Motor neuron (in vitro differentiated cells): ENCODE measurements around the gene KCNQ4. TPM values are rescaled to one million over a fixed set of nuclear protein-coding genes. Genes with fewer than 3 reads are reported as not detected.
A peak's percentile ranks its signal among the peaks of the same experiment; 100 is the strongest.

Source experiments
- ATAC-seq, 8 experiments: fragments of 200-7000 bp; cut with Tn5 transposase; replicated peaks in 6 of 8; 2 replicates each; pipeline ENCODE4 v1.8.0; 2021; ENCODE audit warnings: mild to moderate bottlenecking in 8 of 8, moderate library complexity in 8 of 8
- H3K27ac ChIP-seq, 2 donors: fragments of 250-450 bp; sonication (Bioruptor Pico); 2 replicates each; pipeline ENCODE4 v1.9.0; 2021; ENCODE audit warnings: antibody characterized with exemption in 2 of 2, mild to moderate bottlenecking in 2 of 2, moderate library complexity in 1 of 2
- H3K4me1 ChIP-seq, 2 donors: fragments of 250-450 bp; sonication (Bioruptor Pico); replicated peaks in 1 of 2; 2 replicates each; pipeline ENCODE4 v1.6.1; 2021; ENCODE audit warnings: antibody characterized with exemption in 2 of 2, mild to moderate bottlenecking in 2 of 2, moderate library complexity in 1 of 2
- H3K4me3 ChIP-seq, 5 donors: fragments of 250-450 bp; sonication (Bioruptor Pico); 2 replicates each; pipeline ENCODE4 v1.9.0; 2021; ENCODE audit warnings: antibody characterized with exemption in 5 of 5, mild to moderate bottlenecking in 5 of 5, moderate library complexity in 4 of 5
- WGBS, 10 experiments: fragments of 450-650 bp; shearing (Covaris generic); methylation state at CpG; one replicate each; pipeline ENCODE4 v1.0.0; 2022; 5-methylcytosine and 5-hydroxymethylcytosine counted together
- in situ Hi-C, 9 experiments: fragments of 400-800 bp; cut with MboI; loops; one replicate each; pipeline ENCODE4 v1.15.0; 2021; ENCODE audit warnings: low sequenced_read_pairs in 9 of 9, low pct_unique_long_range_greater_than_20kb in 2 of 9; ENCODE audit not compliant: unreplicated experiment in 9 of 9
- total RNA-seq, 8 experiments: library from RNA; unstranded; fragments of 300-600 nt; gene quantifications; 2 replicates each; pipeline versions ENCODE4 v1.2.3 to v1.2.4, GENCODE V29; 2022

The KCNQ4 gene
- total RNA-seq, 8 experiments from 2014 or later: 0.22 to 4.6 (median 0.53) TPM

GRCh38 chr1:40838045-40838979 lies 54.7 kb downstream of the KCNQ4 start:
- WGBS, 10 experiments: 93 to 100% methylated on average over 4 to 13 of the region's 60 CpGs; no CpG with 5 or more reads in 8 of the 10 experiments

GRCh38 chr1:40838980-40839942 lies 55.7 kb downstream of the KCNQ4 start:
- H3K27ac ChIP-seq: no peak overlapping the region
- H3K4me1 ChIP-seq: peaks cover 7 to 10% of the 10 kb centered on the region in 2 donors
- in situ Hi-C loops: no loop called here
- ATAC-seq: peak in 5 of 8 experiments; percentile 13 to 39 (median 32)
- H3K4me3 ChIP-seq: no peak overlapping the region
- WGBS, 10 experiments: 63 to 96% (median 85%) methylated on average over 3 to 9 of the region's 15 CpGs; no CpG with 5 or more reads in 3 of the 10 experiments

More at GRCh38 chr1:40838045-40838979, 54.7 kb downstream of the KCNQ4 start:
- in situ Hi-C loops: no loop called here
- Histone ChIP-seq H3K4me1 (peaks cover 0 to 6% of the 10 kb centered on the region in 2 donors), H3K27ac (no peak overlapping the region), H3K4me3 (no peak overlapping the region)
- peak in 4 of 8 experiments; percentile 36 to 73 (median 38) for ATAC-seq

GRCh38 chr1:40839943-40840335 lies 56.4 kb downstream of the KCNQ4 start:
- ATAC-seq: no peak

GRCh38 chr1:40840526-40841323 lies 57.1 kb downstream of the KCNQ4 start:
- in situ Hi-C loops: loop anchor here in 3 of 9 experiments (10.0 kb wide), 2 partner anchors 114 to 226 kb away; no protein-coding TSS in a partner anchor
- Histone ChIP-seq H3K4me1 (peaks cover 7 to 13% of the 10 kb centered on the region in 2 donors), H3K27ac (no peak overlapping the region), H3K4me3 (no peak overlapping the region)
- 0 to 85% (median 70%) methylated on average over 1 to 6 of the region's 6 CpGs for WGBS, 10 experiments
- ATAC-seq: no peak

More at GRCh38 chr1:40839943-40840335, 56.4 kb downstream of the KCNQ4 start:
- Histone ChIP-seq H3K4me1 (peaks cover 7 to 10% of the 10 kb centered on the region in 2 donors), H3K4me3 (no peak overlapping the region), H3K27ac (no peak overlapping the region)
- in situ Hi-C loops: loop anchor here in 3 of 9 experiments (10.0 kb wide), 2 partner anchors 115 to 225 kb away; no protein-coding TSS in a partner anchor
- WGBS, 10 experiments: 100% methylated on average over 1 of the region's 5 CpGs; no CpG with 5 or more reads in 9 of the 10 experiments

GRCh38 chr1:40841602-40842001 lies 58.0 kb downstream of the KCNQ4 start:
- no peak for ATAC-seq
- Histone ChIP-seq H3K4me3 (no peak overlapping the region), H3K4me1 (peaks cover 8 to 15% of the 10 kb centered on the region in 2 donors), H3K27ac (no peak overlapping the region)
- in situ Hi-C loops: loop anchor here in 3 of 9 experiments (10.0 kb wide), 2 partner anchors 113 to 227 kb away; no protein-coding TSS in a partner anchor
- WGBS, 10 experiments: 20 to 100% (median 95%) methylated on average over 1 to 7 of the region's 7 CpGs; no CpG with 5 or more reads in 2 of the 10 experiments

- no peak overlapping the region for H3K4me3 ChIP-seq
- in situ Hi-C loops: loop anchor here in 3 of 9 experiments (10.0 kb wide), 2 partner anchors 113 to 227 kb away; no protein-coding TSS in a partner anchor
- WGBS, 10 experiments: 0 to 57% (median 40%) methylated on average over 1 to 4 of the region's 4 CpGs; no CpG with 5 or more reads in 1 of the 10 experiments
- H3K4me1 ChIP-seq: peaks cover 14 to 21% of the 10 kb centered on the region in 2 donors
- no peak for ATAC-seq
- no peak overlapping the region for H3K27ac ChIP-seq
These were observed 58.6 kb downstream of the KCNQ4 start for GRCh38 chr1:40842207-40842606.

GRCh38 chr1:40842691-40843090 lies 59.1 kb downstream of the KCNQ4 start:
- ATAC-seq: no peak
- 40 to 100% (median 96%) methylated on average over 1 to 3 of the region's 3 CpGs; no CpG with 5 or more reads in 2 of the 10 experiments for WGBS, 10 experiments
- Histone ChIP-seq H3K4me1 (peaks cover 17 to 26% of the 10 kb centered on the region in 2 donors), H3K4me3 (no peak overlapping the region), H3K27ac (no peak overlapping the region)
- in situ Hi-C loops: loop anchor here in 3 of 9 experiments (10.0 kb wide), 2 partner anchors 112 to 228 kb away; no protein-coding TSS in a partner anchor

GRCh38 chr1:40844079-40844478 lies 60.5 kb downstream of the KCNQ4 start:
- Histone ChIP-seq H3K27ac (no peak overlapping the region), H3K4me1 (peaks cover 17 to 24% of the 10 kb centered on the region in 2 donors), H3K4me3 (no peak overlapping the region)
- peak in 1 of 8 experiments; percentile 15 for ATAC-seq
- in situ Hi-C loops: loop anchor here in 3 of 9 experiments (10.0 kb wide), 2 partner anchors 111 to 229 kb away; no protein-coding TSS in a partner anchor
- WGBS, 10 experiments: 0 to 100% (median 69%) methylated on average over 1 to 5 of the region's 5 CpGs; no CpG with 5 or more reads in 2 of the 10 experiments

GRCh38 chr1:40844887-40845878 lies 61.6 kb downstream of the KCNQ4 start:
- peaks cover 17 to 22% of the 10 kb centered on the region in 2 donors for H3K4me1 ChIP-seq
- ATAC-seq: peak in 5 of 8 experiments; percentile 37 to 76 (median 71)
- no peak overlapping the region for H3K27ac ChIP-seq
- in situ Hi-C loops: loop anchor here in 4 of 9 experiments (5.0 to 10.0 kb wide), 3 partner anchors 107 to 230 kb away; no protein-coding TSS in a partner anchor
- WGBS, 10 experiments: 35 to 80% (median 62%) methylated on average over 1 to 9 of the region's 9 CpGs; no CpG with 5 or more reads in 1 of the 10 experiments
- H3K4me3 ChIP-seq: no peak overlapping the region

GRCh38 chr1:40845895-40846294 lies 62.3 kb downstream of the KCNQ4 start:
- H3K27ac ChIP-seq: no peak overlapping the region
- 83 to 100% (median 100%) methylated on average over 1 of the region's 1 CpG; no CpG with 5 or more reads in 4 of the 10 experiments for WGBS, 10 experiments
- peaks cover 17 to 22% of the 10 kb centered on the region in 2 donors for H3K4me1 ChIP-seq
- H3K4me3 ChIP-seq: no peak overlapping the region
- in situ Hi-C loops: loop anchor here in 4 of 9 experiments (5.0 to 10.0 kb wide), 3 partner anchors 106 to 231 kb away; no protein-coding TSS in a partner anchor
- no peak for ATAC-seq
